ENCODE results near the gene SEPTIN10.

DNA sequence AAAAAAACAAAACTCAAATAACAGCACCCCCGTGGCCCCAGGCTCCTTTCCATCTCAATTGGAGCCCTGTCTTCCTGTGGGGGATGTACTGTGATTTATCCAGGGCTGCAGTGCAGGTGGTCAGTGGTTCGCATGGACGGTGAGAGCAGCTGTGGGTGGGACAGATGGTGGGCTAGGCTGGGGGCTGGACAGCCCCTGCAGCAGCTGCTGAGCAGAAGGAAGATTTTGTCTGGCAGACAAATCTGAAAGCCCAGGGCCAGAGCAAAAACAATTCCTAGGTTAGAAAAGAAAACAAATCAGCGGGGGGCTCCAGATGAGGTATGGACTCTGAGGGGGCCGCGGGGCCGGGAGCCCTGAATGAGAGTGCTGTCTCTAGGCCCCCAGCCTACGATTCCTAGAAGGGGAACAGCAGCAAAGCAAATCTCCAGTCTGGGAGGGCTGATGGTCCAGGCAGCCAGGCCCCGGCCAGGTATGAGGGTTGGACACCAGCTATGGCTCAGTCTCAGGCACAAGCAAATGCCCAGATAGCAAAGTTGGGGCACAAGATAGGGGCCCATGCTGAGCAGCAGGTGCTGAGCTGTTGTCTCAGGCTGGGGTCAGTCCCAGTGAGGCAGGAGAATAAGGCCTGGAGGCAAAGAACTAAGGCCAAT is 45.8 kb upstream of the SEPTIN10 start:
- TF ChIP-seq, protein P1, sequence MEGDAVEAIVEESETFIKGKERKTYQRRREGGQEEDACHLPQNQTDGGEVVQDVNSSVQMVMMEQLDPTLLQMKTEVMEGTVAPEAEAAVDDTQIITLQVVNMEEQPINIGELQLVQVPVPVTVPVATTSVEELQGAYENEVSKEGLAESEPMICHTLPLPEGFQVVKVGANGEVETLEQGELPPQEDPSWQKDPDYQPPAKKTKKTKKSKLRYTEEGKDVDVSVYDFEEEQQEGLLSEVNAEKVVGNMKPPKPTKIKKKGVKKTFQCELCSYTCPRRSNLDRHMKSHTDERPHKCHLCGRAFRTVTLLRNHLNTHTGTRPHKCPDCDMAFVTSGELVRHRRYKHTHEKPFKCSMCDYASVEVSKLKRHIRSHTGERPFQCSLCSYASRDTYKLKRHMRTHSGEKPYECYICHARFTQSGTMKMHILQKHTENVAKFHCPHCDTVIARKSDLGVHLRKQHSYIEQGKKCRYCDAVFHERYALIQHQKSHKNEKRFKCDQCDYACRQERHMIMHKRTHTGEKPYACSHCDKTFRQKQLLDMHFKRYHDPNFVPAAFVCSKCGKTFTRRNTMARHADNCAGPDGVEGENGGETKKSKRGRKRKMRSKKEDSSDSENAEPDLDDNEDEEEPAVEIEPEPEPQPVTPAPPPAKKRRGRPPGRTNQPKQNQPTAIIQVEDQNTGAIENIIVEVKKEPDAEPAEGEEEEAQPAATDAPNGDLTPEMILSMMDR (IDR thresholded peaks at IDR 0.05) = no peak
- no peak for TF ChIP-seq EZH2 (IDR thresholded peaks at IDR 0.05; ENCODE audit: borderline replicate concordance, insufficient read depth, low read depth, low read length, poor library complexity, severe bottlenecking)
